Calu3 (cell line): Measurements from ENCODE around the gene ZNF444. TPM values are rescaled to one million over a fixed set of nuclear protein-coding genes. Genes with fewer than 3 reads are reported as not detected.

Experiments used
- BruUV-seq: library from RNA; stranded (reverse); fragments of 400-500 nt; replicated peaks from 2 replicates; lab custom pipeline; 2021; lab: Mats Ljungman, UMichigan
- CTCF ChIA-PET: fragments of 300-600 bp; sonication (Branson Sonifier 250); formaldehyde crosslinking; loops from one replicate; lab custom pipeline; 2022; ENCODE audit warnings: antibody characterized with exemption; lab: Charles Lee
- DNase-seq: peaks from one replicate; pipeline ENCODE4 v3.0.0; 2022
- H3K27ac Mint-ChIP-seq: one replicate; pipeline ENCODE4 v1.8.0; 2022; ENCODE audit warnings: mixed read lengths; ENCODE audit not compliant: unreplicated experiment
- H3K27me3 Mint-ChIP-seq: one replicate; pipeline ENCODE4 v1.8.0; 2022; ENCODE audit warnings: mixed read lengths; ENCODE audit not compliant: unreplicated experiment
- H3K36me3 Mint-ChIP-seq: one replicate; pipeline ENCODE4 v1.8.0; 2022; ENCODE audit warnings: mild to moderate bottlenecking, moderate library complexity, mixed read lengths; ENCODE audit not compliant: insufficient read depth, unreplicated experiment
- H3K4me1 Mint-ChIP-seq: one replicate; pipeline ENCODE4 v1.8.0; 2022; ENCODE audit warnings: mild to moderate bottlenecking, low read depth, mixed read lengths; ENCODE audit not compliant: unreplicated experiment
- H3K4me3 Mint-ChIP-seq: one replicate; pipeline ENCODE4 v1.8.0; 2022; ENCODE audit warnings: mild to moderate bottlenecking, low read depth, moderate library complexity, mixed read lengths; ENCODE audit not compliant: unreplicated experiment
- H3K9me3 Mint-ChIP-seq: one replicate; pipeline ENCODE4 v1.8.0; 2022; ENCODE audit warnings: low read depth, mixed read lengths; ENCODE audit not compliant: unreplicated experiment
- CTCF ChIP-seq: fragments of 200-600 bp; IDR thresholded peaks from one replicate; pipeline ENCODE4 v1.8.0; 2022; ENCODE audit warnings: antibody characterized with exemption; ENCODE audit not compliant: unreplicated experiment
- intact Hi-C: fragments of 100-400 bp; cut with micrococcal nuclease; formaldehyde crosslinking; loops from one replicate; pipeline ENCODE4 v1.10.0; 2022; ENCODE audit not compliant: unreplicated experiment
- total RNA-seq: library from RNA; stranded (reverse); gene quantifications from 2 replicates; pipeline ENCODE4 v1.2.3, GENCODE V29; 2022

The ZNF444 gene
- total RNA-seq, 1 experiment from 2014 or later = 78.6 TPM

- no peak for TF ChIP-seq CTCF
- Mint-ChIP-seq H3K9me3 (no peaks in the 10 kb centered on the region), H3K4me3 (peak overlapping the region; percentile 84), H3K4me1 (peaks cover 19% of the 10 kb centered on the region), H3K36me3 (peaks cover 51% of the 10 kb centered on the region), H3K27ac (peak overlapping the region; percentile 68), H3K27me3 (no peaks in the 10 kb centered on the region)
- BruUV-seq = no TSS peak
- peak; percentile 35 for DNase-seq
- intact Hi-C loops = loop anchor here (1.0 kb wide), 1 partner anchor 28 kb away; no protein-coding TSS in a partner anchor
- CTCF ChIA-PET = no interaction called here
Observed at GRCh38 chr19:56119582-56119978, 21.5 kb upstream of the ZNF444 start.

- Mint-ChIP-seq H3K4me1 (peaks cover 15% of the 10 kb centered on the region), H3K4me3 (peak overlapping the region; percentile 84), H3K27me3 (no peaks in the 10 kb centered on the region), H3K36me3 (peaks cover 47% of the 10 kb centered on the region), H3K9me3 (no peaks in the 10 kb centered on the region), H3K27ac (peak overlapping the region; percentile 68)
- TF ChIP-seq CTCF = no peak
- DNase-seq = no peak
- no TSS peak for BruUV-seq
- intact Hi-C loops = loop anchor here (2.0 kb wide), 1 partner anchor 13 kb away; no protein-coding TSS in a partner anchor
- CTCF ChIA-PET = no interaction called here
Observed at GRCh38 chr19:56120002-56120370, 21.1 kb upstream of the ZNF444 start.

GRCh38 chr19:56120371-56121179 is 20.5 kb upstream of the ZNF444 start:
- BruUV-seq = no TSS peak
- intact Hi-C loops = loop anchor here (1.0 to 2.0 kb wide), 2 partner anchors 14 to 20 kb away; no protein-coding TSS in a partner anchor
- TF ChIP-seq CTCF = no peak
- peak overlapping the region; percentile 85 for H3K27ac Mint-ChIP-seq
- CTCF ChIA-PET = interaction anchor here (0.6 to 1.5 kb wide), 8 partner anchors 10 to 213 kb away, joined by 3 to 5 read pairs (median 4); no protein-coding TSS in a partner anchor
- no peaks in the 10 kb centered on the region for H3K9me3 Mint-ChIP-seq
- H3K4me1 Mint-ChIP-seq = peaks cover 12% of the 10 kb centered on the region
- H3K4me3 Mint-ChIP-seq = peak overlapping the region; percentile 84
- no peaks in the 10 kb centered on the region for H3K27me3 Mint-ChIP-seq
- peak; percentile 85 for DNase-seq
- H3K36me3 Mint-ChIP-seq = peaks cover 41% of the 10 kb centered on the region

- intact Hi-C loops = loop anchor here (1.0 to 2.0 kb wide), 2 partner anchors 15 to 19 kb away; no protein-coding TSS in a partner anchor
- TF ChIP-seq CTCF = no peak
- peak within 1 kb of the TSS; percentile 84 for H3K4me3 Mint-ChIP-seq
- H3K27ac Mint-ChIP-seq = peak within 1 kb of the TSS; percentile 85
- CTCF ChIA-PET = interaction anchor here (0.6 to 1.5 kb wide), 8 partner anchors 11 to 212 kb away, joined by 3 to 5 read pairs (median 4); no protein-coding TSS in a partner anchor
- H3K27me3 Mint-ChIP-seq = no peaks in the 10 kb centered on the region
- BruUV-seq = no TSS peak
- H3K9me3 Mint-ChIP-seq = no peaks in the 10 kb centered on the region
- DNase-seq = peak; percentile 100
- peaks cover 12% of the 10 kb centered on the region for H3K4me1 Mint-ChIP-seq
- peaks cover 37% of the 10 kb centered on the region for H3K36me3 Mint-ChIP-seq
Observed at GRCh38 chr19:56121180-56122167, 19.6 kb upstream of the ZNF444 start, which contains the start of gene ZNF787. Gene ZNF787 (minus strand): TSS chr19:56121295. CDS start chr19:56103217, 18,078 bp downstream.
